NCI-H1436 (cell line): ENCODE results near the gene IGSF22.
"Not testable (repeated sequence)": the region's sequence is repeated elsewhere in the genome, so short reads cannot be mapped to it uniquely, and the experiment has no call there.

ENCODE experiments used
- DNase-seq: peaks from one replicate; lab custom pipeline; 2025; lab: John Stamatoyannopoulos, UW

IGSF22 gene

DNA sequence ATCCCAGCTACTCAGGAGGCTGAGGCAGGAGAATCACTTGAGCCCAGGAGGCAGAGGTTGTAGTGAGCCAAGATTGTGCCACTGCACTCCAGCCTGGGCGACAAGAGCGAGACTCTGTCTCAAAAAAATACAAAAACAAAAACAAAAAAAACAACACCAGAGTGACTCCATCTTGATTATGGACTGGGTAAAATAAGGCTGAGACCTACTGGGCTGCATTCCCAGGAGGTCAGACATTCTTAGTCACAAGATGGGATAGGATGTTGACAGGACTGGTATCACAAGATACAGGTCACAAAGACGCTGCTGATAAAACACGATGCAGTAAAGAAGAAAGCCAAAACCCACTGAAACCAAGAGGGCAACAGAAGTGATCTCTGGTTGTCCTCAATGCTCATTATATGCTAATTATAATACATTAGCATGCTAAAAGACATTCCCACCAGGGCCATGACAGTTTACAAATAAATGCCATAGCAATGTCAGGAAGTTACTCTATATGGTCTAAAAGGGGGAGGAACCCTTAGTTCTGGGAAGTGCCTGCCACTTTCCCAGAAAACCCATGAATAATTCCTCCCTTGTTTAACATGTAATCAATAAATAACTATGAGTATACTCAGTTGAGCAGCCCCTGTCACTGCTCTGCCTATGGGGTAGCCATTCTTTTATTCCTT is 34.4 kb downstream of the IGSF22 start:
- DNase-seq, result not testable (repeated sequence)

DNA sequence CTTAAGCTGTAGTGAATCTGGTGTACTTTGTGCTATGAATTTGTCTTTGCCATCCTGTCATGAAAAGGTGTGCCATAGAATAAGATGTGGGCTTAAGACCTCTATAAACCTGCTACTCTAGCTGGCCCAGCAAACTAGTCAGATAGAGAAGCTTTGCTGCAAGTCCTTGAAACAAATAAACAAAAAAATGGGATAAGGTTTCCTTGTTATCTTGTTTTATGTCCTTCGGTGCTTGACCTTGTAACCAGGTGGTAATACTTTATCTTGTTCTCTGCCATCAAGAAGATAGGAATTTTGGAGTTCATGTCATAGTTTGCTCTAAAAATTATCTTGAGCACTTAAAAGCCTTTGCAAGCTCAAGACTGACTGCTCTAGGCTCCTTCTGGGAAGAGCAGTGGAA is 41.7 kb downstream of the IGSF22 start:
- no peak for DNase-seq

DNA sequence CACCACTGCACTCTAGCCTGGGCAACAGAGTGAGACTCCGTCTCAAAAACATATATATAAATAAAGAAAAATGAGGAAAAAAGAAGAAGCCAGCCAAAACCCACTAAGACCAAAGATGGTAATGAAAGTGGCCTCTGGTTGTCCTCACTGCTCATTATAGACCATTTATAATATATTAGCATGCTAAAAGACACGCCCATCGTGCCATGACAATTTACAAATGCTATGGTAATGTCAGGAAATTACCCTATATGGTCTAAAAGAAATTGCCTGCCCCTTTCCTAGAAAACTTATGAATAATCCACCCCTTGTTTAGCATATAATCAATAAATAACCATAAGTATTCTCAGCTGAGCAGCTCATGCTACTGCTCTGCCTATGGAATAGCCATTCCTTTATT is 43.5 kb downstream of the IGSF22 start:
- DNase-seq, result no peak

DNA sequence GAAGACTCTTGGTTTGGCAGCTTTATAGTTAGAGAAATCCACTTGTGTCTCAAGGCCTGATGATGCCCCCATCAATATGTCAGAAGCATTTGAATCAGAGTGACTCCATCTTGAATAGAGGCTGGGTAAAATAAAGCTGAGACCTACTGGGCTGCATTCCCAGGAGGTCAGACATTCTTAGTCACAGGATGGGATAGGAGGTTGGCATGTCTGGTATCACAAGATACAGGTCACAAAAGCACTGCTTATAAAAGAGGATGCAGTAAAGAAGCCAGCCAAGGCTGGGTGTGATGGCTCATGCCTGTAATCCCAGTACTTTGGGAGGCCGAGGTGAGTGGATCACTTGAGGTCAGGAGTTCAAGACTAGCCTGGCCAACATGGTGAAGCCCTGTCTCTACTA is 44.0 kb downstream of the IGSF22 start:
- not testable (repeated sequence) for DNase-seq

DNA sequence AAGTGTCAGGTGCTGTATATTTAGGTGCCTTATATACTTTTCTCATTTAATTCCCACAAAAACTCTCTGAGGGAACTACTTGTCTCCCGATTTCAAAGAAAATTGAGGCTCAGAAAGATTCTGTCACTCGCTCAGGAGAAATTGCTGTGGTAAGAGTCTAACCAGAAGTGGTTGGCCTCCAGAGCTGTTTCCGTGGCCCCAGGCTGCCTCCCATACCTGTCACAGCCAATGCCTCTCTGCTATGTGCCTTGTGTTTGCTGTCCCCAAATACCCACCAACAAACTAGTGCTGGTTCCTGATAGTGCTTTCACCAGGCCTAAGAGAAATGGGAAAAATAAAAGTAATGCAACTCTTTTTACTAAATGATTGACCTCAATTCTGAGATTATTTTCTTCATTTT is 48.4 kb downstream of the IGSF22 start:
- no peak for DNase-seq

DNA sequence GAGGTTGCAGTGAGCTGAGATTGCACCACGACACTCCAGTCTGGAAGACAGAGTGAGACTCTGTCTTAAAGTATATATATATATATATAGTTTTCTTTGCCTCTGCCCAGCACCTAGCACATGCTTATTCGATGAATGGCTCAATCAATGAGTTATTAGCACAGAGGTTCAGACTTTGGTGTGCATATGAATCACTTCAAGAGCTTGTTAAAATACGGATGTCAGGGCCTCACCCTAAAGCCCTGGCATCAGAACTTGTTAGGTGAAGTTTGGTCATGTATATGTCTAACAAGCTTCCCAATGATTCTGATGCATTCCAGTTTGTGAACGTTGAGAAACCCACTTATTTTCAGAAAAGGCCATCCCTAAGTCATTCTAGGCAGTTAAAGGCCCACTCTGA is 49.2 kb downstream of the IGSF22 start:
- no peak for DNase-seq

DNA sequence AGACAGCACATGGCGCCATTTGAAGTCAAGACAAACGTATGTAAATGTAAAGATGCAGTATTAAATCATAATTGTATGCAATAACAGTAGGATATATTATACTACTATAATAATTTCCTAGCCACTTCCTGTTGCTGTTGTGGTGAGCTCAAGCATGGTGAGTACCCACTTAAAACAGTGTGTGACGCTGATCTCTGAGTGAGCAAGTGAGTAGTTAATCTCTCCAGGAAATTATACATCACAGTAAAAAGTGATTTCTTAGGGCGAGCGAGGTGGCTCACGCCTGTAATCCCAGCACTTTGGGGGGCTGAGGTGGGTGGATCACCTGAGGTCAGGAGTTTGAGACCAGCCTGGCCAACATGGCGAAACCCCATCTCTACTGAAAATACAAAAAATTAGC is 53.8 kb downstream of the IGSF22 start:
- DNase-seq, result not testable (repeated sequence)

DNA sequence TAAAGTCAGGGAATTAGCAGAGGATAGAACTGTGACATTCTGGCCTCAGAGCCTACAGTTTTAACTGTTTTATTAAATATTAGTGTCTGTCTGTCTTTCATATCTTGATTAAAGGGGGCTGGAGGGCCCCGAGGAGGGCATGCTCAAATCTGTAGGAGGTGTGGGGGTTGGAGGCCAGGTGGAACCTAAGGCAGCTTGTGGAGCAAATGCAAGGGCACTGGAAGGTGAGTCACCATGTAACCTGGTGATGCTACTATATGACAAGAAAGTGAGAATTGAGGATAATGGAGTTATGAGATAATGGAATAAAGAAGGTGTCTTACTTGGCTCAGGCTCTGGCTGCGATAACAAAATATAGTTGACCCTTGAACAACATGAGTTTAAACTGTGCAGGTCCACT is 54.7 kb downstream of the IGSF22 start:
- no peak for DNase-seq

DNA sequence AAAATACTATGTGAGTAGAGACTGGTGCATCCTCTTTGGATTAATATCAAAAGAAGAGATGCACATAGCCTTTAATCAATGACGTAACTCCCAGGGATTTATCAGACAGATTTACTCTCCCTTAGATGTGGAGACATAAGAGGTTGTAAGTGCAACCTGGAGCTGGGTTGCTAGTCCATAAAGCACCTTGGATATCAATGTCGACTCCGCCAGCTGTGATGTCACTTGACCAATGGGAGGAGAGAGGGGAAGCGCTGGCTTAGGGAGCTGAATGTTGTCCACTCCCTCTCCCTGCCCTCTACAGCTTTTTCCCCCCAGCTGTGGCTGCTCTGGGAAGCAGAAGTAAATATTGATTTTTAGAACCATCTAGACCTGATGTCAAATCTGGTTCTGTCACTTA is 56.3 kb downstream of the IGSF22 start:
- DNase-seq, result no peak

DNA sequence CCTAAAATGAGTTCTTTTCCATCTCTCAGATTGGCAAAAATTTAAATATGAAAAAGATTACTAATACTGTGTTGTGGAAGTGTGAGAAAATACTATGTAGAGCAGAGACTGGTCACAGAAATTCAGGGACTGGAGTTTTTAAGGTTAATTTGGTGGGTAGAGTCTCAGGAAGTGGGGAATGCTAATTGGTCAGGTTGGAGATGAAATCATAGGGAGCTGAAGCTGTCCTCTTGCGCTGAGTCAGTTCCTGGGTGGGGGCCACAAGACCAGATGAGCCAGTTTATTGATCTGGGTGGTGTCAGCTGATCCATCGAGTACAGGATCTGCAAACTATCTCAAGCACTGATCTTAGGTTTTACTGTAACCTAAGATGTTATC is 56.8 kb downstream of the IGSF22 start:
- DNase-seq, result no peak

DNA sequence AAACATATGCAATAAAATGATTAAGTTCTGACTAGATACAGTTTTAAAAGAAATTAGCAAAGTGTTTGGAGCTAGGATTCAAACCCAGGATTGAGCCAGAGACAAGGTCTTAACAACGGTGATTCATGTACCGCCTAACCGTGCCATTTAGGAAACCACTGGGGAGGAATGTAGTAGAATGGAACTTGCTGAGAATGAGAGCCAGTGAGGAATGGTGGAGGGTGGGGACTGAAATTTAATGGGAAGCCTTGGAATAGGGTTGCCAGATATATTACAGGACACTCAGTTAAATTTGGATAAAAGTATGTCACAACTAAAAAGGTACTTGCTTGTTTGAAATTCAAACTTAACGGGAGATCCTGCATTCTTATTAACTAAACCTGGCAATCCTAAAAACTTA is 57.9 kb downstream of the IGSF22 start:
- DNase-seq, result no peak

DNA sequence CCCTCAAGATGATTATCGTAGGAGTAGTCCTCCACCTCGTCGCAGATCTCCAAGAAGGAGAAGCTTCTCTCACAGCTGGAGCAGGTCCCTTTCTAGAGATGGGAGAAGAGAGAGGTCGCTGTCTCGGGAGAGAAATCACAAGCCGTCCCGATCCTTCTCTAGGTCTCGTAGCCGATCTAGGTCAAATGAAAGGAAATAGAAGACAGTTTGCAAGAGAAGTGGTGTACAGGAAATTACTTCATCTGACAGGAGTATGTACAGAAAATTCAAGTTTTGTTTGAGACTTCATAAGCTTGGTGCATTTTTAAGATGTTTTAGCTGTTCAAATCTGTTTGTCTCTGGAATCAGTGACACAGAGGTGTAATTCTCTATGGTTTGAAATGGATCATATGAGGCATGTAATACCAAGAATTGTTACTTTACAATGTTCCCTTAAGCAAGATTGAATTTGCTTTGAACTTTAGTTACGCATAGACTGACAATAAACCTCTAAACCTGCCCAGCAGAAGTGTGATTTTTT is 60.6 kb downstream of the IGSF22 start:
- DNase-seq, result not testable (repeated sequence)

DNA sequence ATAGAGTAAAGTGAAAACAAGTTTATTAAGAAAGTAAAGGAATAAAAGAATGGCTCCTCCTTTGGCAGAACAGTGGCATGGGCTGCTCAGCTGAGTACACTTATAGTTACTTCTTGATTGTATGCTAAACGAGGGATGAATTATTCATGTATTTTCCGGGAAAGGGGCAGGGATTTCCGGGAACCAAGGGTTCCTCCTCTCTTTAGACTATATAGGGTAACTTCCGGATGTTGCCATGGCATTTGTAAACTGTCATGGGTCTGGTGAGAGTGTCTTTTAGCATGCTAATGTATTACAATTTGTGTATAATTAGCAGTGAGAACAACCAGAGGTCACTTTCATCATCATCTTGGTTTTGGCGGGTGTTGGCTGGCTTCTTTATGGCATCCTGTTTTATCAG is 68.3 kb downstream of the IGSF22 start:
- DNase-seq, result no peak
